Stimulated activated CD4-positive, alpha-beta T cell treated with anti-CD3 and anti-CD28 coated beads, TNF-alpha, amount 100 ng/mL, for 24 hours (primary cell): Measurements from ENCODE around the gene GPC6.

Source experiments
- DNase-seq, 3 experiments: peaks; one replicate each; pipeline ENCODE4 v3.0.0-alpha.2; 2020; ENCODE audit warnings: low read depth in 3 of 3

Gene GPC6

DNA sequence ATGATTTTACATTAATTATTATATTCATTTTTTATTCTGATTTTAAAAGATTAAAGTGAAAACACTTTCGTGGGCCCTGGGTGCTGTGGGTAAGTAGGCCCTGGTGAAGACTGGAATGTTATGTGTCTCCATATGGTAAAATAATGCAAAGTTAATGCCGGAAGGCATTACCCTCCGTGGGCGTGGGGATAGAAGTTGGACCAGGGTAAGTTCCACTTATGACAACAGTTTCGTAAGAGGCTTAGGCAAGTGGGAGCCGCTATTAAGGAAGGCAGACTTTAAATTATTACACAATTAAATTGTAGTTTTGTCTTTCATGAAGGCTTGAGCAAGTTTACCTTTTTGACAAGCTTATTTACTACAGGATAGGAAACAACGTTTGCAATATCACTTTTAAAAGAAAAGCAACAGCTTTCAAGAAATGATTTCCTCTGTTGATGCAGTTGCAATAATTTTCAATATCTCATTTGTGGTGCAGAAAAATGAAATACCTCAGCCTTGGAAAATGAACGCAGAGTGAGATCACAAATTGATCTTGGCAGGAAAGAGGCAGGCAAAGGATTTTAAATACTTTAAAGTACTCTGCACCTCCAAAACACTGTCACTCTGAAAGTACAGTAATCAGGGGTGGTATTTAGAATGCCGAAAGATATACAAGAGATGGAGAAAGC lies 942.3 kb downstream of the GPC6 start:
- DNase-seq, result no peak

DNA sequence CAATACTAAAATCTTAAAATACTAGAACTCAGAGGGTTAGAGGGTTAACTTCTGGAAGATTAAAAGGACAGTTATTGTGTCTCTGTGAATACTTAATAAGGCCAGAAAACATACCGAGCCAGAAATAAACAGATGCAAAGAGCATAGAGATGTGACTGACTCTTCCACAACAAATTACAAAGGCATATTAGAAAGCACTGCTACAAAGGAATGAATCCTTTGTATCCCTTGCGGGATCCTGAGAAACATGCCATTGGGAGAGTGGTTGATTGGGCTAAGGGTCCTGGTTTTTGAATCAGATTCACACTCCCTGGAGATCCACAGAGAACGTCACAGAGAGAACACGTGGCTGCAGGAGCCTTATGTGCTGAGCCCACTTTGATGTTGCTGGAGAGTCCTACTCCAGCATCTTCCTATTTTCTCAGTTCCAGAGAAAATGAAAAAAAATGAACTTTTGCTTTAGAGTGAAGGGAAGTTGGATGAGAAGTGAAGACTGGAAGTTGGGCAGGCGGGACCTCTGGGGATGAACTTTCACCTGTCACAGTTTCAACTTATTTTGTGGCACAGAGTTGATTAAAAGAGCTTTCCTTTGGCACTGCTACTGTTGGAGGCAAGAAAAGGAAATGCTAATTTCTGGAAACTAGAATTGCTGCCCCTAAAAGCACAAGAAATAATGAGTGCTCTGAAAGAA lies 943.0 kb downstream of the GPC6 start:
- no peak for DNase-seq

GRCh38 chr13:94170145-94170571 lies 943.6 kb downstream of the GPC6 start:
- no peak for DNase-seq

- no peak for DNase-seq
Observed at GRCh38 chr13:94172416-94172815, 945.8 kb downstream of the GPC6 start.

DNA sequence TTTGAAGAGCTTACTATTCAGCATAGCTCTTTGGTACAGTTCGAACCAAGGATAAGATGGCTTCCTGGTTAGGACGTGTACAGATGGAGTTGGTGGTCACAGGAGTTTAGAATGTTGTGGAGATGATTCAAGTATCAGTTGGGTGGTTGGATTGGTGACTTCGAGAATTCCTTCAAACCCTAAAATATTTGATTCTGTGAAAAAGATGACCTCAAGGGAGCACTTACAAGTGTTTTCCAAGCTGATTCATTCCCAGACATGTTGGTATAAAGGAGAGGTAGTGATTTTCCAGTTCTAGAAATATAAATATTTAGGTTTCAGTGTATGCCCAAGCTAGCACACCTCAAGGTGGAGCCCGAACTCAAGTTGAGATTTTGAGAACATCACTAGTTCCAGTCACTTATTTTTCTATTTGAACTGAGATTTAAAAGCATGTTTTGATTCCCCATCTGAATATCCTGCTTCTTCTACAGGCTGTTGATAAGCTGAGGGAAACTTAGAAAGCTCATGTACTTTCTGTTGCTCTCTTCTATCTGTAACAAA lies 946.8 kb downstream of the GPC6 start:
- DNase-seq, result no peak

DNA sequence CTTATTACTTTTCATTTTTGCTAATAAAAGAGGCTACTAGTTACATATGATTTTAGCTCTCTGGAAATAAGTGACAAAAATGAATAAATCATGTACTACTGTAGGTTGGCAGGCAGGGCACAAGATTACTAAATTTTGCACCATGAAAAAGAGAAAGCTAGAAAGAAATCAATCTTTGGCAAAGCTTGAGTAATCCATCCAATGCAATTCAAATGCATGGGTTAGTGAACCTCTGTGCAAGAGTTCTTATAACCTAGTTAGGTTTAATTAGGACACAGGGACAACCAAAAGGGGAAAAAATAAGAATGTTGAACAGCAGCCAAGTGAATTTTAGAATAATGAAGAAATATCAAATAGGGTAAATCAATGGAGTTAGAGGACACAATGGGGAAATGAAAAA lies 947.4 kb downstream of the GPC6 start:
- no peak for DNase-seq

DNA sequence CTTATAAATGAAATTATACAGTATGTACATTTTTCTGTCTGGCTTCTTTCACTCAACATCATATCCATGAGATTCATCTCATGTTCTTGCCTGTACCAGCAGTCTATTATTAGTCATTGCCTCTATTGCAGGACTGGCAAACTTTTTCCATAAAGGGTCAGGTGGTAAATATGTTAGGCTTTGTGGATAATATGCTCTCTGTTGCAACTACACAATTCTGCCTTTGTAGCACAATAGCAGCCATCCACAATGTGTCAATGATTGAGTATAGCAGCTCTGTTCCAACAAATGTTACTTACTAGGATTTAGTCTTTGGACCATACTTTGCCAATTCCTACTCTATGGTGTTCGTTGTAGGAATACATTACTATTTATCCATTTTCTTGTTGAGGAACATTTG lies 948.5 kb downstream of the GPC6 start:
- DNase-seq, result no peak

DNA sequence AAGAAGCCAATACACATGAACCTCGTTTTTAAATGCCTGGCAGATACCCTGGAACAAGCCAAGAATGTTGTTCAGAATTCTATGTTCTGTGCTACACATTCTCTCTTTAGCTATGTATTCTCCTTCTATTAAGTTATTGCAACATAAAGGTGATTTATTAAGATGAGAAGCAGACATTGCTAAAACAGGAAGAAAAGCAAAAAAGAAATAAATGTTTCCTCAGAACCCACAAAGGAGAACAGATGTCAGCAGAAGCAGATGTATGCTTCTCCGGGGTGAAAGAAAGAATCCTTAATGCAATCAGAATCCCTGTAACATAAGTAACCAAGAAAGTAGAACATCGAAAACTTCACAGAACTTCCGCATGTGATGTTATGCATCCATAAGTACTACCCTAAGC lies 950.0 kb downstream of the GPC6 start:
- no peak for DNase-seq

- no peak for DNase-seq
Observed at GRCh38 chr13:94177041-94177440, 950.4 kb downstream of the GPC6 start.

DNA sequence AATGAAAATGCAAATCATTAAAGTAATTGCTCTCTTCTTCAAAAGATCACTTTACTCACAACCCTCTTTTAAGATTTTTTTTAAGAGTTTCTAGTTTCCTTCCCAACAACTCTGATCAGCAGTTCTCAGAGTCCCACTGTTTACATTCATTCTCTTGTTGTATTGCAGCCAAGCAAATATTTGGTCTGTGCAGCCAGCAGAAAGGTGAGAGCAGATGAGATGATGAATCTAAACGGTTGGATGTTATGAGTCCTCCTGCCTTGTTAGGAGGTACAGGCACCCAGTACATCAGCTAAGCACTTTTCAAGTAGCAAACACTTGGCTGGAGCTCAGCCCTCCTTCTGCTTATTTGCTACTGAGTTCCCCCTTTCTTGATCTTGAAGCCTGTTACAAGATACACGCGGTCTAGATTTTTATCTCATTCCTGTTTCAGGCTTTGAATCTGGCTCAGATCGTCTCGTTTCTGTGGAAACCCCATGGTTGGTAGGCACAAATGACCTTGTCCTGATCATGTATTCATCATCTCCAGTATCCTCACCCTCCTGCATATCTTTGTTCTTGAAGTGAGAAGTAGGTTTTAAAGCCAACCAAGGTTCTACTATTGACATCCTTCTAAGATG lies 952.1 kb downstream of the GPC6 start:
- no peak for DNase-seq

- no peak for DNase-seq
Observed at GRCh38 chr13:94181461-94182107, 955.0 kb downstream of the GPC6 start.

- no peak for DNase-seq
Observed at GRCh38 chr13:94182185-94182761, 955.7 kb downstream of the GPC6 start.

DNA sequence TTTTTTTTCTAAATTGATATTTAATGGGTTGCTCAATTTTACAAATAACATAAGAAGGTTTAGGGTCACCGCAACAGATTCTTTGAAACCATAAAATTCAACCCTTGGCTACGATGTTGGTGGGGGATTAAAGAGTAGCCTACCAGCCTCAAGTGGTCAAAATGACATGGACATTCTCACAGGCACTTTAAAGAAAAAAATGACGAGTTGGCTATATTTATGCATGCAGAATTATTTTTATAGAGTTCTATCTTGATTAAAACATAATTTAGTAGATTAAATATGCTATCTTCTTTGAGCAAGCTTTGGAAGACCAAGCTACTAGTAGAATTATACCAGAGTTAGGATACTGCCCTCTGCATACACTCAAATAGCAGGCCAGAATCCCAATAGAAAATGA lies 959.9 kb downstream of the GPC6 start:
- no peak for DNase-seq

DNA sequence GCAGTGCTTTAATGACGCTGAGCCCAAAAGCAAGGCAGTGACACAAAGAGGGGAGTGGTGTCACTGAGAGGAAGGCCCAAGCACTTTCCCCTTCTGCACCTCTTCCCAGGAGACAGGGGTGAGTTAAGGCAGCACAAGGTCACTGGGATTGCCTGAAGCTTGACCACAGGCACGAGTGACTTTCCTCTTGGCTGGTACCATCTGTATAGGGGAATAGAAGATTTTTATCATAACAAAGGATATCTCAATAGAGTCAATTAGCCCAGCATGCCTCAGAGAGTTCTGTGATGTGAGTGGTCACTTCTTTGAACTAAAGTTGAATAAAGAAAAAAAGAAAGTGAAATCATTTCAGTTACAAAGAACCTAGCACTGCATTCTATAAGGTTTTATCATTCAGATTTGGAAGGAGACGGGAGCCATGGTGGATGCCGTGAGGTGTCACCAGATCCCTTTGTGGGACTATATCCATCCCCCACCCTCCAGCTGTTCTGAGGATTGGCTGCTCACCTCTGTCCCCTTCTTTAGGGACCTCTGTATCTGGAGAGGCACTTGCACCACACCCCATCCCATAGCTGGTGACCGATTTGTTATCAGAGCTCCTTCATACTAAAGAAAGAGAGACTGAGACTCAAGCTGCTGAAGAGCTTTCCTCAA lies 961.7 kb downstream of the GPC6 start:
- no peak for DNase-seq

GRCh38 chr13:94192431-94192975 lies 965.9 kb downstream of the GPC6 start:
- peak in 1 of 3 experiments; percentile 3 for DNase-seq

GRCh38 chr13:94195715-94196114 lies 969.1 kb downstream of the GPC6 start:
- no peak for DNase-seq

DNA sequence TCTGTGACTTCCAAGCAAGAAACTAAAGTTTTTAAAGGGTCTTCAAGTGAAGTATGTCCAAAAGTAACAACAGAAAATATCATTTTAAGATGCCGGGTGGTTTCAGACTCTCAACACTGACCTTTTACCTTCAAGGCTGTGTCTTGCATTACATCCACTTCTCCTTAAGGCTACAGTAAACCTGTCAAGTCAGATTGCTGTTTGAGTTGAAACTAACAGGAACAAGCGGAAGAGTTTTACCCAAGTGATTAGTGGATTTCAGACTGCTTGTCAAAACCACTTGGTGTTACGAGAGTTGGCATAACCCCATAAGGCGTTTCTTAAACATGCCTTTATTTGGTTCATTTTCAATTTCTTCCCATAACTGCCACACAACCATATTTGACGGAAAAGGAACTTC lies 969.8 kb downstream of the GPC6 start:
- DNase-seq, result no peak

DNA sequence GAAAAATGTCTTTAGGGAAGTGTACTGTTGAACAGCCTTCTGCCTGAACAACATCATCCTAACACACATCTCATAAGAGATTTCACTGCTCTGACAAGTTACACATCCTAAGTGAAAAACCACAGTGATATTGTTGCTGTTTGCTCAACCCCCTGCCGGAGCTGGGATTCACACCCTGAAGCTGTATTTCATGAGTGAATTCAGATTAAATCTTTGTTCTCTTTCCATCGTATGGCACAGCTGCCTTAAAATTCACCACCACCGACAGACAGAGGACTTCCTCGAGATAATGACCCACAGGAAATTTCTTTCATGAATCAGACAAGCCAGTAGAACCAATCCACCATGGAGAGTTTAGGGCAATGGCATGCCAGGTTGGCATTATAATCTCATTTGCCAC lies 972.1 kb downstream of the GPC6 start:
- no peak for DNase-seq

- no peak for DNase-seq
Observed at GRCh38 chr13:94199135-94199534, 972.5 kb downstream of the GPC6 start.

DNA sequence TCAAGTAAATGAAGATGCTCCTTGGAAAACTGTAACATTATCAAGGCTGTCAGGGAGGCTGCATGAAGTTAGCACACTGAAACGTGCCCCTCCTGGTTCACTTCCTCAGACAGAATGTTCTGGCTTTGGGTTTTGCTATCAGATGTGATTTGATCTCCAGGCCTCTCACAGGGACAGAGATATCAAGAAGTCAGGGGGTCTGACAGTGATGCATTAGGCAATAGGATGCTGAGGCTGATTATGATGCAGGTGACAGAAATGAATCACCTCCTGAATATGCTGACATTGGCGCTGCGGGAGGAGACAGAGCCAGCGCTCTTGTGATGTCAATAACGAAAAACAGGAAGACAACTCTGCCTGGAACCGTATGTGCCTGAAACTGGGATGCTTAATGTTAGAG lies 974.4 kb downstream of the GPC6 start:
- no peak for DNase-seq

DNA sequence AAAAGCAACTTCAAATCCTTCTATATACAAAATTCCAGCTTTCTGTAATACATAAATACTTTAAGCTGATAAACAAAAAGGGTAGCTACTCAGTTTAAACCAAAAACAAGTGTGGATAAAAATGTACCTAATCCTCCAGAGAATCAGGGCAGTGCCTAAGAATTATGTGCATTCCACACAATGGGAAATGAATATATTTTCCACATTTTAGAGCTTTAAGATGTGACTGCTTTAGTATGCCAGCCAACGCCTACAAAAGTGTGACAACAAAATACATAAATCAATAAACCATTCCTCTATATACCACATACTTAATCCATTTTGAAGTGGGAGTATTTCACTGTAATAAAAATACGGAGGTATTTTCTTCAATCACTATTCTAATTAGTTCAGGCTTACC lies 977.6 kb downstream of the GPC6 start:
- no peak for DNase-seq
